GM18870 (cell line): ENCODE measurements around the gene PNMA8B.

Experiments
- ATAC-seq: cut with Tn5 transposase; IDR thresholded peaks from one replicate; pipeline ENCODE4 v1.9.1; 2021; ENCODE audit warnings: moderate library complexity; ENCODE audit not compliant: unreplicated experiment

The PNMA8B gene

GRCh38 chr19:46487802-46488445 is 7.7 kb downstream of the PNMA8B start:
- ATAC-seq: no peak

GRCh38 chr19:46487178-46487801 is 8.4 kb downstream of the PNMA8B start:
- no peak for ATAC-seq

GRCh38 chr19:46486358-46486757 is 9.3 kb downstream of the PNMA8B start:
- ATAC-seq: no peak

- ATAC-seq: no peak
Measured at GRCh38 chr19:46484656-46485055, 11.0 kb downstream of the PNMA8B start.

- no peak for ATAC-seq
Measured at GRCh38 chr19:46482631-46483030, 13.0 kb downstream of the PNMA8B start.

- ATAC-seq: no peak
Measured at GRCh38 chr19:46481947-46482346, 13.7 kb downstream of the PNMA8B start.

- ATAC-seq: no peak
Measured at GRCh38 chr19:46481223-46481848, 14.3 kb downstream of the PNMA8B start.

GRCh38 chr19:46480415-46480814 is 15.3 kb downstream of the PNMA8B start:
- ATAC-seq: no peak

GRCh38 chr19:46478356-46478986 is 17.2 kb downstream of the PNMA8B start:
- ATAC-seq: no peak

GRCh38 chr19:46475986-46476385 is 19.7 kb downstream of the PNMA8B start:
- ATAC-seq: no peak

GRCh38 chr19:46474211-46474610 is 21.5 kb downstream of the PNMA8B start:
- no peak for ATAC-seq

- no peak for ATAC-seq
Measured at GRCh38 chr19:46472592-46472991, 23.1 kb downstream of the PNMA8B start.

GRCh38 chr19:46471811-46472543 is 23.7 kb downstream of the PNMA8B start:
- no peak for ATAC-seq

- no peak for ATAC-seq
Measured at GRCh38 chr19:46471116-46471733, 24.4 kb downstream of the PNMA8B start, which contains the start of gene PNMA8A. TSS of gene PNMA8A (minus strand) at chr19:46471563. CDS start at chr19:46471035, 528 bp downstream.

GRCh38 chr19:46470376-46470775 is 25.3 kb downstream of the PNMA8B start:
- no peak for ATAC-seq

- ATAC-seq: no peak
Measured at GRCh38 chr19:46469541-46470185, 26.0 kb downstream of the PNMA8B start.

GRCh38 chr19:46466536-46467196 is 29.0 kb downstream of the PNMA8B start:
- ATAC-seq: no peak

- no peak for ATAC-seq
Measured at GRCh38 chr19:46463516-46463915, 32.2 kb downstream of the PNMA8B start.

- ATAC-seq: no peak
Measured at GRCh38 chr19:46461537-46461936, 34.1 kb downstream of the PNMA8B start.

GRCh38 chr19:46460981-46461380 is 34.7 kb downstream of the PNMA8B start:
- ATAC-seq: no peak
